DND-41 (cell line): ENCODE measurements around the gene C3orf38.

Experiments used
- ATAC-seq: fragments of 200-7000 bp; cut with Tn5 transposase; 3 replicates; pipeline ENCODE4 v1.9.1; 2021; ENCODE audit warnings: low read depth; ENCODE audit not compliant: insufficient read depth
- DNase-seq: peaks from one replicate; pipeline ENCODE4 v3.0.0-alpha.2; 2020
- H2AFZ ChIP-seq: 2 replicates; pipeline ENCODE4 v1.6.0; 2012; ENCODE audit warnings: low read depth, low read length
- H3K27ac ChIP-seq: 2 replicates; pipeline ENCODE4 v1.5.1; 2012; ENCODE audit warnings: low read length, inconsistent platforms
- H3K27me3 ChIP-seq: fragments of 200-600 bp; sonication (generic); 2 replicates; pipeline ENCODE4 v1.6.0; 2012; ENCODE audit warnings: low read length, mild to moderate bottlenecking, inconsistent platforms; ENCODE audit not compliant: insufficient read depth, poor library complexity
- H3K36me3 ChIP-seq: 2 replicates; pipeline ENCODE4 v1.5.1; 2012; ENCODE audit warnings: low read length, inconsistent platforms; ENCODE audit not compliant: insufficient read depth
- H3K4me1 ChIP-seq: 2 replicates; pipeline ENCODE4 v1.5.1; 2012; ENCODE audit warnings: mild to moderate bottlenecking, low read length; ENCODE audit not compliant: insufficient read depth
- H3K4me2 ChIP-seq: 2 replicates; pipeline ENCODE4 v1.6.0; 2012; ENCODE audit warnings: mild to moderate bottlenecking, moderate library complexity, low read length, inconsistent platforms; ENCODE audit not compliant: insufficient read depth
- H3K4me3 ChIP-seq, 2 experiments: fragments of 200-600 bp in 1 of 2; shearing (Covaris generic) in 1 of 2; 2 replicates each; pipeline ENCODE4 v1.5.1; 2012 to 2016; ENCODE audit warnings: inconsistent platforms in 2 of 2, low read length in 2 of 2, mild to moderate bottlenecking in 2 of 2, low read depth in 1 of 2, moderate library complexity in 1 of 2
- H3K79me2 ChIP-seq: 2 replicates; pipeline ENCODE4 v1.6.0; 2012; ENCODE audit warnings: low read length, inconsistent platforms; ENCODE audit not compliant: insufficient read depth
- H3K9ac ChIP-seq: 2 replicates; pipeline ENCODE4 v1.6.0; 2012; ENCODE audit warnings: low read depth, mild to moderate bottlenecking, inconsistent platforms, low read length, moderate library complexity
- H3K9me3 ChIP-seq: 2 replicates; pipeline ENCODE4 v1.5.1; 2012; ENCODE audit warnings: low read length, moderate library complexity, mild to moderate bottlenecking, inconsistent platforms; ENCODE audit not compliant: insufficient read depth, severe bottlenecking
- H4K20me1 ChIP-seq: 2 replicates; pipeline ENCODE4 v1.6.0; 2012; ENCODE audit warnings: low read length; ENCODE audit not compliant: insufficient read depth
- EZH2 ChIP-seq: IDR thresholded peaks from 3 replicates; pipeline ENCODE4 v1.6.1; 2012; ENCODE audit warnings: borderline replicate concordance, low read depth, mild to moderate bottlenecking, moderate library complexity, low read length, inconsistent platforms; ENCODE audit not compliant: severe bottlenecking
- TF ChIP-seq, protein P1 (sequence below): IDR thresholded peaks from 2 replicates; pipeline ENCODE4 v1.5.1; 2012; ENCODE audit warnings: borderline replicate concordance, low read length, moderate library complexity, mild to moderate bottlenecking; ENCODE audit not compliant: poor library complexity, severe bottlenecking; ENCODE audit errors: extremely low read depth

The C3orf38 gene

DNA sequence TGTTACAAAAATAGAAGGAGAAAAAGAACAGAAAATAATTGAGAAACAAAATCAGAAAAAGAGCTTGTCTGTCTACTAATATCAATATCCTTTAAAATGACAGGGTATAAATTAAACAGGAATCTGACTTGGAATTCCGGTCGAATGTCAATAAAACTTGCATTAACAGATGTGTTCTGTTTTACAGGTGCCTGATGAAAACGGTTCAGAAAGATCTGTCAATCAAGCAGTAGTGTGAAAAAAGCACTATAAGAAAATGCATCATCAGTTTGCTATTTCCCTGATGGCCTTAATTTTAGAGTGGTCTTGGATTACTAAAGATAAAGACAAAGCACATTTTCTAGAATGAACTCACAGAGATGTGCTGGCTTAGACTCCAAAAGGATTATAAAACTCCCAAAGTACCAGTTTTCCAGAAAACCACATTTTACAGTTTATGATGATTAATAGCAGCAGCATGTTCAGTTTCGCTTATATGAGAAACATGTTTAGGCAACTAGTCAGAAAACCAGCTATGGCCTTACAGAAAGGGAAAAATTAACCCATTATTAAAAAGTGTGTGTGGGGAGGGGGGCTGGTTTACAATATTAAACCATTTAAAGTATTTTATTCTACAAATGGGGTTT lies 8.2 kb upstream of the C3orf38 start:
- Histone ChIP-seq H3K36me3 (peaks cover 52% of the 10 kb centered on the region), H3K27me3 (no peaks in the 10 kb centered on the region), H3K79me2 (peaks cover 19% of the 10 kb centered on the region), H3K9ac (no peak overlapping the region), H3K4me2 (no peak overlapping the region), H2AFZ (no peak overlapping the region), H4K20me1 (no peaks in the 10 kb centered on the region; the same call in 1 of the 2 replicates), H3K27ac (no peak overlapping the region), H3K9me3 (no peaks in the 10 kb centered on the region), H3K4me3 (no peak overlapping the region), H3K4me1 (no peaks in the 10 kb centered on the region)
- DNase-seq, result no peak
- ATAC-seq, result no peak
- TF ChIP-seq, protein P1, sequence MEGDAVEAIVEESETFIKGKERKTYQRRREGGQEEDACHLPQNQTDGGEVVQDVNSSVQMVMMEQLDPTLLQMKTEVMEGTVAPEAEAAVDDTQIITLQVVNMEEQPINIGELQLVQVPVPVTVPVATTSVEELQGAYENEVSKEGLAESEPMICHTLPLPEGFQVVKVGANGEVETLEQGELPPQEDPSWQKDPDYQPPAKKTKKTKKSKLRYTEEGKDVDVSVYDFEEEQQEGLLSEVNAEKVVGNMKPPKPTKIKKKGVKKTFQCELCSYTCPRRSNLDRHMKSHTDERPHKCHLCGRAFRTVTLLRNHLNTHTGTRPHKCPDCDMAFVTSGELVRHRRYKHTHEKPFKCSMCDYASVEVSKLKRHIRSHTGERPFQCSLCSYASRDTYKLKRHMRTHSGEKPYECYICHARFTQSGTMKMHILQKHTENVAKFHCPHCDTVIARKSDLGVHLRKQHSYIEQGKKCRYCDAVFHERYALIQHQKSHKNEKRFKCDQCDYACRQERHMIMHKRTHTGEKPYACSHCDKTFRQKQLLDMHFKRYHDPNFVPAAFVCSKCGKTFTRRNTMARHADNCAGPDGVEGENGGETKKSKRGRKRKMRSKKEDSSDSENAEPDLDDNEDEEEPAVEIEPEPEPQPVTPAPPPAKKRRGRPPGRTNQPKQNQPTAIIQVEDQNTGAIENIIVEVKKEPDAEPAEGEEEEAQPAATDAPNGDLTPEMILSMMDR, result no peak
- TF ChIP-seq EZH2, result no peak

DNA sequence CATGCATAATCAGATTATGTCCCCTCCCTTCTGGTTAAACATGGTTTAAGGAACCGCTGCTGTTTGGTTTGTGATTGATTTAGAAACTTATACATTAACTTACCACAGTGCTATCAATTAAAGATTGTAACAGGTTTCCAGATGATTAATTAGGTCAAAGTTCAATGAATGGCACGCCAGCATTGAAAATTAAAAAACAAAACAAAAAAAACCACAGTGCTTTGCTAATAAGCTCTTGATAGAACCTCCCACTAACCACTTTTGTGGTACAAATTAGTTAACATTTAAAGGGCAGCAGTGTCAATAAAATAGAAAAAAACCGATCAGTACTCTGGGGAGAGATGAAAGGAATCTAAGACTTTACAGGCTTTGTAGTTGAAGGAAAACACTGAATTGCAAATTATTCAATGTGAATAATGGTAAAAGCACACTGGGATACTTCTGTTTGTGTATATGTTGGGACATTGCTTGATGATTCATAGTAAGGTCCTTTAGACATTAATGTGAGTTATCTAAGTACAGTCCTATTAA lies 7.6 kb upstream of the C3orf38 start:
- ATAC-seq (no peak), DNase-seq (no peak)
- no peaks in the 10 kb centered on the region for H3K9me3 ChIP-seq
- H3K4me2 ChIP-seq, result no peak overlapping the region
- no peaks in the 10 kb centered on the region for H3K27me3 ChIP-seq
- H3K79me2 ChIP-seq, result peaks cover 24% of the 10 kb centered on the region; the same call in 1 of the 2 replicates
- no peak overlapping the region for H3K27ac ChIP-seq
- peaks cover under 1% of the 10 kb centered on the region; the same call in 1 of the 2 replicates for H3K4me1 ChIP-seq
- peaks cover 48% of the 10 kb centered on the region for H3K36me3 ChIP-seq
- no peak overlapping the region for H2AFZ ChIP-seq
- H4K20me1 ChIP-seq, result no peaks in the 10 kb centered on the region; the same call in 1 of the 2 replicates
- H3K4me3 ChIP-seq, result no peak overlapping the region
- no peak overlapping the region for H3K9ac ChIP-seq
- TF ChIP-seq, protein P1, result no peak
- TF ChIP-seq EZH2, result no peak

DNA sequence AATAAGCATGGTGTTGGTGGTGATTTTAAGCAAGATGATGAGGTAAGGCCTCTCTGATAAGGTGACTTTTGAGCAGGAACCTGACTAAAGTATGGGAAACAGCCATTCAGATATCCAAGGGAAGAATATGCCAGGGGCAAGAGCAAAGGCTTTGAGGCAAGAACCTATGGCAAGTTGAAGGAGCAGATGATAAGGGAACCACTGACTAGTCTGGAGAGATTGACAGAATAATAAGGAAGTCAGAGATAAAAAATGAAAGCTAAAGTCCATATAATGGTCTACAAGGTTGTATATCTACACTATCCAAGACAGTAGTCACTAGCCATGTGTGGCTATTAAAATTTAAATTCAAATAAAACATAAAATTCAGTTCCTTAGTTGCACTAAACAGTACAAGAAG lies 2.5 kb upstream of the C3orf38 start:
- Histone ChIP-seq H3K36me3 (0 out of 2 replicates have a peak, but pooled peaks cover 6% of the 10 kb centered on the region), H3K4me1 (peaks cover 28% of the 10 kb centered on the region), H3K79me2 (peaks cover 69% of the 10 kb centered on the region), H4K20me1 (peaks cover 5% of the 10 kb centered on the region; the same call in 1 of the 2 replicates), H3K27ac (no peak overlapping the region), H2AFZ (no peak overlapping the region), H3K9ac (no peak overlapping the region), H3K9me3 (no peaks in the 10 kb centered on the region), H3K4me2 (peak overlapping the region; percentile 63), H3K27me3 (no peaks in the 10 kb centered on the region), H3K4me3 (no peak overlapping the region; a peak in 1 of 4 replicates)
- TF ChIP-seq, protein P1, result no peak
- TF ChIP-seq EZH2, result no peak
- DNase-seq, result no peak
- ATAC-seq, result no peak
